Fibroblast of lung (primary cell): Measurements from ENCODE around the gene RAP1GAP. TPM values are rescaled to one million over a fixed set of nuclear protein-coding genes. Genes with fewer than 3 reads are reported as not detected.

Experiments used
- DNase-seq, 2 donors: peaks; one replicate each; pipeline versions ENCODE4 v3.0.0 to v3.0.0-alpha.2; 2010; ENCODE audit warnings: low read depth in 2 of 2
- H2AFZ ChIP-seq: 2 replicates; pipeline ENCODE4 v1.5.1; 2012; ENCODE audit warnings: low read length, control low read depth, inconsistent platforms
- H3K27ac ChIP-seq: 2 replicates; pipeline ENCODE4 v1.5.1; 2011; ENCODE audit warnings: low read length, control low read depth; ENCODE audit not compliant: insufficient read depth
- H3K27me3 ChIP-seq: 2 replicates; pipeline ENCODE4 v1.5.1; 2011; ENCODE audit warnings: mild to moderate bottlenecking, low read length; ENCODE audit not compliant: control insufficient read depth, insufficient read depth
- H3K36me3 ChIP-seq: 2 replicates; pipeline ENCODE4 v1.5.1; 2011; ENCODE audit warnings: low read length; ENCODE audit not compliant: control insufficient read depth, insufficient read depth
- H3K4me1 ChIP-seq: 2 replicates; pipeline ENCODE4 v1.5.1; 2011; ENCODE audit warnings: low read length; ENCODE audit not compliant: control insufficient read depth, insufficient read depth; ENCODE audit errors: extremely low read depth
- H3K4me2 ChIP-seq: 2 replicates; pipeline ENCODE4 v1.5.1; 2011; ENCODE audit warnings: low read length, control low read depth; ENCODE audit not compliant: insufficient read depth; ENCODE audit errors: extremely low read depth
- H3K4me3 ChIP-seq, 4 experiments: fragments of 200-600 bp in 1 of 4; sonication (generic) in 1 of 4; replicated peaks in 1 of 4; 2 replicates each; pipeline ENCODE4 v1.5.1; 2011 to 2016; ENCODE audit warnings: low read length in 4 of 4, low read depth in 3 of 4, mild to moderate bottlenecking in 3 of 4, control low read depth in 2 of 4, inconsistent platforms in 1 of 4, mixed read lengths in 1 of 4; ENCODE audit not compliant: insufficient read depth in 1 of 4; ENCODE audit errors: control extremely low read depth in 1 of 4
- H3K79me2 ChIP-seq: 2 replicates; pipeline ENCODE4 v1.5.1; 2012; ENCODE audit warnings: mild to moderate bottlenecking, low read length, inconsistent platforms; ENCODE audit not compliant: control insufficient read depth, insufficient read depth
- H3K9ac ChIP-seq: 2 replicates; pipeline ENCODE4 v1.5.1; 2011; ENCODE audit warnings: mild to moderate bottlenecking, low read length, control low read depth; ENCODE audit not compliant: insufficient read depth
- H3K9me3 ChIP-seq: 2 replicates; pipeline ENCODE4 v1.5.1; 2012; ENCODE audit warnings: low read depth, low read length; ENCODE audit not compliant: control insufficient read depth, insufficient read depth
- H4K20me1 ChIP-seq: 2 replicates; pipeline ENCODE4 v1.5.1; 2011; ENCODE audit warnings: low read length; ENCODE audit not compliant: control insufficient read depth, insufficient read depth; ENCODE audit errors: extremely low read depth
- EZH2 ChIP-seq: IDR thresholded peaks from 2 replicates; pipeline ENCODE4 v1.5.1; 2012; ENCODE audit warnings: low read length, control low read depth, mild to moderate bottlenecking; ENCODE audit errors: missing control alignments
- polyA plus RNA-seq, 2 donors: library from polyadenylated mRNA; depleted of rRNA in 1 of 2; stranded (reverse) in 1 of 2; unstranded in 1 of 2; fragments of >200 nt; gene quantifications; 2 replicates each; pipeline ENCODE4 v1.2.1, GENCODE V29; 2011 to 2012; ENCODE audit warnings: missing spikeins in 1 of 2
- total RNA-seq: library from RNA; depleted of rRNA; stranded (reverse); fragments of >200 nt; gene quantifications from 2 replicates; pipeline ENCODE4 v1.2.1, GENCODE V29; 2014
- TF ChIP-seq, protein P1 (sequence below), 2 donors: IDR thresholded peaks in 1 of 2; conservative IDR thresholded peaks in 1 of 2; 1 replicate in 1 of 2; 2 replicates in 1 of 2; pipeline ENCODE4 v1.5.1; 2011 to 2012; ENCODE audit warnings: low read length in 2 of 2, control low read depth in 1 of 2, inconsistent platforms in 1 of 2, low read depth in 1 of 2, mild to moderate bottlenecking in 1 of 2

RAP1GAP gene
- total and polyA plus RNA-seq, 2 donors (not counting 1 experiment from before 2014, with no cell fraction given): under 0.01 to 0.05 TPM

DNA sequence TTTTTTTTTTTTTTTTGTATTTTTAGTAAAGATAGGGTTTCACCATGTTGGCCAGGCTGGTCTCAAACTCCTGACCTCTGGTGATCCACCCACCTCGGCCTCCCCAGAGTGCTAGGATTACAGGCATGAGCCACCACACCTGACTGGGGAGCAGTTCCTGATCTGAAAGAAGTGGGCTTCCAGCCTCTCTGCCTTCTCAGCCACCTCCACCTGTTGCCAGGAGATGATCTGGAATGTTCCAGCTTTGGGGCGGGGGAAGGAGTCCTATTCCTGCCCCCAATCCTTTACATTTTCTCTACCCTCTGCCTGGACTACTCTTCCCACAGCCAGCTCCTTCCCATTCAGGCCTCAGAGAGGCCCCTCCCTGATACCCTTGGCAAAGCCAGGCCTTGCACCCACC lies 28.1 kb downstream of the RAP1GAP start:
- Histone ChIP-seq H3K4me2 (no peak overlapping the region), H3K9me3 (no peaks in the 10 kb centered on the region), H3K4me1 (no peaks in the 10 kb centered on the region), H3K9ac (no peak overlapping the region), H3K79me2 (no peaks in the 10 kb centered on the region), H3K4me3 (no peak overlapping the region), H2AFZ (no peak overlapping the region), H3K27ac (no peak overlapping the region), H3K27me3 (peaks cover 8% of the 10 kb centered on the region), H3K36me3 (no peaks in the 10 kb centered on the region), H4K20me1 (no peaks in the 10 kb centered on the region)
- no peak for DNase-seq
- no peak for TF ChIP-seq EZH2
- TF ChIP-seq, protein P1, sequence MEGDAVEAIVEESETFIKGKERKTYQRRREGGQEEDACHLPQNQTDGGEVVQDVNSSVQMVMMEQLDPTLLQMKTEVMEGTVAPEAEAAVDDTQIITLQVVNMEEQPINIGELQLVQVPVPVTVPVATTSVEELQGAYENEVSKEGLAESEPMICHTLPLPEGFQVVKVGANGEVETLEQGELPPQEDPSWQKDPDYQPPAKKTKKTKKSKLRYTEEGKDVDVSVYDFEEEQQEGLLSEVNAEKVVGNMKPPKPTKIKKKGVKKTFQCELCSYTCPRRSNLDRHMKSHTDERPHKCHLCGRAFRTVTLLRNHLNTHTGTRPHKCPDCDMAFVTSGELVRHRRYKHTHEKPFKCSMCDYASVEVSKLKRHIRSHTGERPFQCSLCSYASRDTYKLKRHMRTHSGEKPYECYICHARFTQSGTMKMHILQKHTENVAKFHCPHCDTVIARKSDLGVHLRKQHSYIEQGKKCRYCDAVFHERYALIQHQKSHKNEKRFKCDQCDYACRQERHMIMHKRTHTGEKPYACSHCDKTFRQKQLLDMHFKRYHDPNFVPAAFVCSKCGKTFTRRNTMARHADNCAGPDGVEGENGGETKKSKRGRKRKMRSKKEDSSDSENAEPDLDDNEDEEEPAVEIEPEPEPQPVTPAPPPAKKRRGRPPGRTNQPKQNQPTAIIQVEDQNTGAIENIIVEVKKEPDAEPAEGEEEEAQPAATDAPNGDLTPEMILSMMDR (conservative IDR thresholded peaks at IDR 0.05 in 1 of 2, IDR thresholded peaks at IDR 0.05 in 1 of 2; ENCODE audit: low read depth in 1 of 2, low read length in 2 of 2): no peak

DNA sequence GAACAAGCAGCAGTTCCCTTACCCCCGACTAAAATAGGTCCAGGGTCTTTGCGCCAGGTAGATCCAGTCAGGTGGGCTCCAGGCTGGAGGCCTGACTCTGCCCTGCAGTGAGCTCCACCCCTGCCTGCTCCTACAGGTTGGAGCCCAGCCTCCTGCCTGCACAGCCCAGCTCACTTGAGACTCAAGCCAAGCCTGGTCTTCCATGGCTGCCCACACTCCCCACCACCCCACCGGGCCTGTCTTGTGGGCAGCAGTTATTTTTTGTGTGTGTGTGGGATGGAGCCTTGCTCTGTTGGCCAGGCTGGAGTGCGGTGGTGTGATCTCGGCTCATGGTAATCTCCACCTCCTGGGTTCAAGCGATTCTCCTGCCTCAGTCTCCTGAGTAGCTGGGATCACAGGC lies 28.5 kb downstream of the RAP1GAP start:
- Histone ChIP-seq H3K4me2 (no peak overlapping the region), H3K4me1 (no peaks in the 10 kb centered on the region), H2AFZ (no peak overlapping the region), H3K4me3 (no peak overlapping the region), H3K9ac (no peak overlapping the region), H4K20me1 (no peaks in the 10 kb centered on the region), H3K27me3 (peaks cover 8% of the 10 kb centered on the region), H3K79me2 (no peaks in the 10 kb centered on the region), H3K36me3 (no peaks in the 10 kb centered on the region), H3K9me3 (no peaks in the 10 kb centered on the region), H3K27ac (no peak overlapping the region)
- no peak for TF ChIP-seq EZH2
- TF ChIP-seq, protein P1 (conservative IDR thresholded peaks at IDR 0.05 in 1 of 2, IDR thresholded peaks at IDR 0.05 in 1 of 2; ENCODE audit: low read depth in 1 of 2, low read length in 2 of 2): no peak
- DNase-seq: no peak

DNA sequence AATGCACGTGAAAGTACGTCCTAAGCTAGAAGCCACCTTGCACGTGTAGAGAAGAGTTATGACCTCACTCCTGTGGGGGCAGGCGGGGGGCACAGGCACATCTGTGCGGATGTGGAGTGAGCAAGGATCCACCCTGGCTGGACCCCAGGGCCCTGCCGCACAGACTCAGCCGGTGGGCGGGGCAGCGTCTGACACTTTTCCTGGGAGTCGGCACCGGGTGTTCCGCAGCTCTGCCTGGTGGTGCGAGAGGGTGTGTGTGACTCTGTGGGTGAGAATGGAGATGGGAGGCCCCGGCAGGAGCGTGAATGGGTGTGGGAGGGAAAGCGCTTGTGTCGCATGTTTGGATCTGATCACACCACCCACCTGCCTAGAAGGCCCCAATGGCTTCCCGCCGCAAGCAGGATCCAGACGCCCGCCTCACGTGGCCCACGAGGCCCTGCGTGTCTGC lies 29.5 kb downstream of the RAP1GAP start:
- no peaks in the 10 kb centered on the region for H3K79me2 ChIP-seq
- H4K20me1 ChIP-seq: no peaks in the 10 kb centered on the region
- no peak overlapping the region for H3K9ac ChIP-seq
- no peak for TF ChIP-seq EZH2
- DNase-seq: peak in 1 of 2 donors; percentile 22
- no peak overlapping the region for H3K4me2 ChIP-seq
- H3K36me3 ChIP-seq: no peaks in the 10 kb centered on the region
- H2AFZ ChIP-seq: no peak overlapping the region
- no peak overlapping the region for H3K4me3 ChIP-seq
- peaks cover 8% of the 10 kb centered on the region for H3K27me3 ChIP-seq
- no peak overlapping the region for H3K27ac ChIP-seq
- no peaks in the 10 kb centered on the region for H3K4me1 ChIP-seq
- H3K9me3 ChIP-seq: no peaks in the 10 kb centered on the region
